Esophagus muscularis mucosa (tissue), 4 donors: ENCODE results near the gene METTL18. TPM values are rescaled to one million over a fixed set of nuclear protein-coding genes. Genes with fewer than 3 reads are reported as not detected.
"Not testable (repeated sequence)": the region's sequence is repeated elsewhere in the genome, so short reads cannot be mapped to it uniquely, and the experiment has no call there.

Experiments
- DNase-seq: peaks from one replicate; pipeline ENCODE4 v3.0.0-alpha.2; 2017; ENCODE audit errors: extremely low spot score
- H3K27ac ChIP-seq, 4 donors: fragments of 200-600 bp; sonication (generic); replicated peaks in 1 of 4; 1 replicate in 3 of 4; 2 replicates in 1 of 4; pipeline ENCODE4 v1.5.1; 2016 to 2019; ENCODE audit warnings: mild to moderate bottlenecking in 1 of 4
- H3K27me3 ChIP-seq, 4 donors: fragments of 200-600 bp; sonication (generic); one replicate each; pipeline versions ENCODE4 v1.5.1 to v1.6.0; 2016 to 2019
- H3K36me3 ChIP-seq, 4 donors: fragments of 200-600 bp; sonication (generic); one replicate each; pipeline ENCODE4 v1.5.1; 2016 to 2019
- H3K4me1 ChIP-seq, 4 donors: fragments of 200-600 bp; sonication (generic); one replicate each; pipeline ENCODE4 v1.5.1; 2016 to 2019
- H3K4me3 ChIP-seq, 4 donors: fragments of 200-600 bp; sonication (generic); 1 replicate in 2 of 4; 2 replicates in 2 of 4; pipeline ENCODE4 v1.5.1; 2016 to 2019; ENCODE audit warnings: mild to moderate bottlenecking in 4 of 4, moderate library complexity in 1 of 4
- H3K9me3 ChIP-seq, 4 donors: fragments of 200-600 bp; sonication (generic); 1 replicate in 3 of 4; 2 replicates in 1 of 4; pipeline ENCODE4 v1.5.1; 2016 to 2019
- CTCF ChIP-seq, 3 experiments: fragments of 200-600 bp in 2 of 3; fragments of 450-650 bp in 1 of 3; sonication (generic) in 2 of 3; IDR thresholded peaks; one replicate each; pipeline ENCODE4 v1.5.1; 2017 to 2019; ENCODE audit warnings: antibody characterized with exemption in 3 of 3, mild to moderate bottlenecking in 2 of 3, moderate library complexity in 1 of 3
- EP300 ChIP-seq: sonication (generic); formaldehyde crosslinking; IDR thresholded peaks from one replicate; pipeline ENCODE4 v1.6.1; 2017; ENCODE audit warnings: antibody characterized with exemption
- POLR2A ChIP-seq: fragments of 450-650 bp; IDR thresholded peaks from one replicate; pipeline ENCODE4 v1.6.1; 2017; ENCODE audit warnings: antibody characterized with exemption, moderate library complexity, mild to moderate bottlenecking, low read depth
- POLR2AphosphoS5 ChIP-seq, 2 donors: sonication (generic); formaldehyde crosslinking; IDR thresholded peaks; one replicate each; pipeline ENCODE4 v1.6.1; 2017; ENCODE audit warnings: antibody characterized with exemption in 2 of 2
- WGBS: methylation state at CpG from one replicate; pipeline ENCODE4 v1.1.5; 2018; 5-methylcytosine and 5-hydroxymethylcytosine counted together
- intact Hi-C: fragments of 100-400 bp; cut with DNase I; formaldehyde crosslinking; loops from one replicate; pipeline ENCODE4 v1.15.1; 2023
- total RNA-seq, 4 donors: library from RNA; depleted of rRNA; stranded (reverse); fragments of >200 nt; gene quantifications; one replicate each; pipeline versions ENCODE4 v1.1.0 to v1.2.1, GENCODE V29; 2016

METTL18 gene
- total RNA-seq, 4 donors from 2014 or later: 5.6 to 6.8 (median 6.2) TPM

- intact Hi-C loops: no loop called here
- Histone ChIP-seq H3K4me1 (no peaks in the 10 kb centered on the region), H3K9me3 (no peaks in the 10 kb centered on the region), H3K36me3 (peaks cover 0 to 10% (median 4%) of the 10 kb centered on the region in 4 donors), H3K27ac (no peak overlapping the region), H3K27me3 (no peaks in the 10 kb centered on the region), H3K4me3 (no peak overlapping the region)
- no peak for DNase-seq
- TF ChIP-seq POLR2AphosphoS5 (IDR thresholded peaks at IDR 0.05) (no peak), EP300 (no peak), POLR2A (no peak), CTCF (IDR thresholded peaks at IDR 0.05) (no peak)
- 94% methylated on average over 1 of the region's 1 CpG for WGBS
Measured at GRCh38 chr1:169816617-169817016, 21.9 kb upstream of the METTL18 start.

- TF ChIP-seq EP300 (no peak), POLR2AphosphoS5 (IDR thresholded peaks at IDR 0.05) (no peak), POLR2A (no peak), CTCF (IDR thresholded peaks at IDR 0.05) (no peak)
- no peaks in the 10 kb centered on the region for H3K27me3 ChIP-seq
Measured at GRCh38 chr1:169814265-169814664, 19.6 kb upstream of the METTL18 start.

DNA sequence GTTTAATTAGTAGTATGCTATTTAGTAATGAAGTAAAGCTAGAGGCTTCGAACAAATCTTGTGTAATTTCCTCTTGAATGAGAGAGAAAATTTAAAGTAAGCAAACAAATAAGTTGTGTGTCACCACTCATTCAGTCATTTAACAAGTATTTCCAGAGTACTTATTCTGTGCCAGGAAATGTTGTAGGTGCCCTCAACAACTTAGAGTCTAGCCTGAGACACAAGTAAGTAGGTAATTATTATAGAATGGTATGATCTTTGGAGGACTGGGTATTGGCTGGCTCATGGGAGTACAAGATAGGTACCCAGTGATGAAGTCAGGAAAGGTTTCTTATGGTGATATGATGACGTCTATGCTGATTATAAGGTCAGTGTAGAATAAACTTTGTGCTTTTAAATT, 17.4 kb upstream of the METTL18 start:
- WGBS: 95% methylated on average over 2 of the region's 2 CpGs
- H3K4me1 ChIP-seq: no peaks in the 10 kb centered on the region
- H3K4me3 ChIP-seq: no peak overlapping the region
- peaks cover 0 to 28% (median 10%) of the 10 kb centered on the region in 4 donors for H3K36me3 ChIP-seq
- H3K27me3 ChIP-seq: no peaks in the 10 kb centered on the region
- intact Hi-C loops: loop anchor here (5.0 kb wide), 1 partner anchor 260 kb away; no protein-coding TSS in a partner anchor
- no peak for DNase-seq
- no peak for TF ChIP-seq CTCF (IDR thresholded peaks at IDR 0.05)
- TF ChIP-seq EP300: no peak
- TF ChIP-seq POLR2A: no peak
- no peak for TF ChIP-seq POLR2AphosphoS5 (IDR thresholded peaks at IDR 0.05)
- H3K9me3 ChIP-seq: no peaks in the 10 kb centered on the region
- H3K27ac ChIP-seq: no peak overlapping the region

More at GRCh38 chr1:169814265-169814664, 19.6 kb upstream of the METTL18 start:
- H3K36me3 ChIP-seq: peaks cover 0 to 10% (median 5%) of the 10 kb centered on the region in 4 donors
- no peak overlapping the region for H3K27ac ChIP-seq
- 57% methylated on average over 2 of the region's 2 CpGs for WGBS
- no peaks in the 10 kb centered on the region for H3K4me1 ChIP-seq
- intact Hi-C loops: loop anchor here (5.0 kb wide), 1 partner anchor 262 kb away; no protein-coding TSS in a partner anchor
- no peak for DNase-seq
- no peak overlapping the region for H3K4me3 ChIP-seq
- H3K9me3 ChIP-seq: no peaks in the 10 kb centered on the region

DNA sequence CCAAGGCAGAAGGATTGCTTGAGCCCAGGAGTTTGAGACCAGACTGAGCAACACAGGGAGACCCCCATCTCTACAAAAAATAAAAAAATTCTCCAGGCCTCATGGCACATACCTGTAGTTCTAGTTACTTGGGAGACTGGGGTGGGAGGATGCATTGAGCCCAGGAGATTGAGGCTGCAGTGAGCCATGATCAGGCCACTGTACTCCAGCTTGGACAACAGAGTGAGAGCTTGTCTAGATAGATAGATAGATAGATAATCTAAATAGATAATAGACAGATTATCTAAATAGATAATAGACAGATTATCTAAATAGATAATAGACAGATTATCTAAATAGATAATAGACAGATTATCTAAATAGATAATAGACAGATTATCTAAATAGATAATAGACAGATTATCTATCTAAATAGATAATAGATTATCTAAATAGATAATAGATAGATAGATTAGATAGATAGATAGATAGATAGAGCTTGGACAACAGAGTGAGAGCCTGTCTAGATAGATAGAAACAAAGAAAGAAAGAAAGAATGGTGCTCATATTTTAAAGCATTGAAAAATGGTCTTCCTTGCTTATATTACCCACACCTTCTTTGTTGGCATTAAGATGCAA, 16.8 kb upstream of the METTL18 start:
- H3K4me1 ChIP-seq, H3K4me3 ChIP-seq, H3K27ac ChIP-seq, H3K9me3 ChIP-seq, DNase-seq, H3K27me3 ChIP-seq: not testable (repeated sequence)
- intact Hi-C loops: loop anchor here (5.0 kb wide), 1 partner anchor 259 kb away; no protein-coding TSS in a partner anchor
- H3K36me3 ChIP-seq: peaks cover 2 to 34% (median 15%) of the 10 kb centered on the region in 4 donors

- no peak for DNase-seq
- TF ChIP-seq CTCF (IDR thresholded peaks at IDR 0.05): peak; percentile 34 to 52 (median 41)
- no peak for TF ChIP-seq EP300
- TF ChIP-seq POLR2A: no peak
- TF ChIP-seq POLR2AphosphoS5 (IDR thresholded peaks at IDR 0.05): no peak
Measured at GRCh38 chr1:169809370-169810095, 14.8 kb upstream of the METTL18 start.

More at GRCh38 chr1:169809370-169810095, 14.8 kb upstream of the METTL18 start:
- no peaks in the 10 kb centered on the region for H3K27me3 ChIP-seq
- H3K36me3 ChIP-seq: peaks cover 15 to 50% (median 25%) of the 10 kb centered on the region in 4 donors
- no peak overlapping the region for H3K27ac ChIP-seq
- H3K4me1 ChIP-seq: no peaks in the 10 kb centered on the region
- WGBS: 72% methylated on average over 4 of the region's 4 CpGs
- intact Hi-C loops: loop anchor here (5.0 kb wide), 1 partner anchor 257 kb away; no protein-coding TSS in a partner anchor
- H3K9me3 ChIP-seq: no peaks in the 10 kb centered on the region
- no peak overlapping the region for H3K4me3 ChIP-seq
